ENCODE measurements around the gene ZNF593OS. TPM values are rescaled to one million over a fixed set of nuclear protein-coding genes. Genes with fewer than 3 reads are reported as not detected.

The ZNF593OS gene
- total RNA-seq, 2 donors from 2014 or later, result not detected

- ATAC-seq, result no peak
- peak overlapping the region in 1 of 2 donors; percentile 18 for H3K27ac Mint-ChIP-seq
Measured at GRCh38 chr1:26189751-26190275, 18.2 kb upstream of the ZNF593OS start.

GRCh38 chr1:26189331-26189730 is 17.7 kb upstream of the ZNF593OS start:
- H3K36me3 Mint-ChIP-seq, result no peaks in the 10 kb centered on the region
- DNase-seq (ENCODE audit: low spot score in 2 of 2), result no peak
- no peaks in the 10 kb centered on the region for H3K9me3 Mint-ChIP-seq
- no peak for ATAC-seq
- peak overlapping the region in 1 of 2 donors; percentile 18 for H3K27ac Mint-ChIP-seq

More at GRCh38 chr1:26189751-26190275, 18.2 kb upstream of the ZNF593OS start:
- Mint-ChIP-seq H3K36me3 (no peaks in the 10 kb centered on the region), H3K9me3 (no peaks in the 10 kb centered on the region)
- no peak for DNase-seq (ENCODE audit: low spot score in 2 of 2)

- Mint-ChIP-seq H3K27ac (no peak overlapping the region), H3K9me3 (no peaks in the 10 kb centered on the region), H3K36me3 (no peaks in the 10 kb centered on the region)
- DNase-seq (ENCODE audit: low spot score in 2 of 2), result no peak
- ATAC-seq, result no peak
Measured at GRCh38 chr1:26188477-26188876, 16.8 kb upstream of the ZNF593OS start.

- ATAC-seq (no peak), DNase-seq (ENCODE audit: low spot score in 2 of 2) (no peak)
- H3K36me3 Mint-ChIP-seq, result no peaks in the 10 kb centered on the region
- H3K27ac Mint-ChIP-seq, result no peak overlapping the region
- H3K9me3 Mint-ChIP-seq, result no peaks in the 10 kb centered on the region
Measured at GRCh38 chr1:26187882-26188281, 16.2 kb upstream of the ZNF593OS start.

GRCh38 chr1:26184883-26185282 is 13.3 kb upstream of the ZNF593OS start:
- Mint-ChIP-seq H3K9me3 (no peaks in the 10 kb centered on the region), H3K36me3 (no peaks in the 10 kb centered on the region), H3K27ac (peak overlapping the region in 1 of 2 donors; percentile 44)
- ATAC-seq, result no peak
- no peak for DNase-seq (ENCODE audit: low spot score in 2 of 2)

GRCh38 chr1:26184086-26184485 is 12.5 kb upstream of the ZNF593OS start:
- Mint-ChIP-seq H3K27ac (peak overlapping the region in 1 of 2 donors; percentile 77), H3K36me3 (no peaks in the 10 kb centered on the region), H3K9me3 (no peaks in the 10 kb centered on the region)
- ATAC-seq (no peak), DNase-seq (ENCODE audit: low spot score in 2 of 2) (no peak)

- H3K9me3 Mint-ChIP-seq, result no peaks in the 10 kb centered on the region
- H3K27ac Mint-ChIP-seq, result no peak overlapping the region
- no peak for ATAC-seq
- no peak for DNase-seq (ENCODE audit: low spot score in 2 of 2)
- H3K36me3 Mint-ChIP-seq, result no peaks in the 10 kb centered on the region
Measured at GRCh38 chr1:26182383-26182696, 10.7 kb upstream of the ZNF593OS start.

- no peaks in the 10 kb centered on the region for H3K9me3 Mint-ChIP-seq
- H3K27ac Mint-ChIP-seq, result no peak overlapping the region
- no peaks in the 10 kb centered on the region for H3K36me3 Mint-ChIP-seq
- DNase-seq (ENCODE audit: low spot score in 2 of 2) (no peak), ATAC-seq (peak; percentile 83 to 92)
Measured at GRCh38 chr1:26181586-26182382, 10.2 kb upstream of the ZNF593OS start.

- Mint-ChIP-seq H3K27ac (no peak overlapping the region), H3K36me3 (no peaks in the 10 kb centered on the region), H3K9me3 (no peaks in the 10 kb centered on the region)
- DNase-seq (ENCODE audit: low spot score in 2 of 2) (no peak), ATAC-seq (no peak)
Measured at GRCh38 chr1:26180010-26180506, 8.4 kb upstream of the ZNF593OS start.

GRCh38 chr1:26177182-26177684 is 5.6 kb upstream of the ZNF593OS start, which contains the start of gene CNKSR1:
Gene CNKSR1 (plus strand): TSS chr1:26177491. CDS start chr1:26177548, 57 bp downstream.
- Mint-ChIP-seq H3K27ac (peak within 1 kb of the TSS; percentile 6 to 74), H3K36me3 (no peaks in the 10 kb centered on the region), H3K9me3 (no peaks in the 10 kb centered on the region)
- DNase-seq (ENCODE audit: low spot score in 2 of 2), result no peak
- peak in 1 of 2 donors; percentile 67 for ATAC-seq

- no peak overlapping the region for H3K27ac Mint-ChIP-seq
- H3K36me3 Mint-ChIP-seq, result peaks cover 0 to 6% of the 10 kb centered on the region in 2 donors
- ATAC-seq, result no peak
Measured at GRCh38 chr1:26175346-26175745, 3.7 kb upstream of the ZNF593OS start.

GRCh38 chr1:26170472-26170821 is 1.2 kb downstream of the ZNF593OS start:
- no peaks in the 10 kb centered on the region for H3K9me3 Mint-ChIP-seq
- peaks cover 0 to 6% of the 10 kb centered on the region in 2 donors for H3K36me3 Mint-ChIP-seq
- no peak for DNase-seq (ENCODE audit: low spot score in 2 of 2)
- peak overlapping the region; percentile 81 to 91 for H3K27ac Mint-ChIP-seq
- no peak for ATAC-seq

More at GRCh38 chr1:26175346-26175745, 3.7 kb upstream of the ZNF593OS start:
- no peak for DNase-seq (ENCODE audit: low spot score in 2 of 2)
- H3K9me3 Mint-ChIP-seq, result no peaks in the 10 kb centered on the region

- DNase-seq (ENCODE audit: low spot score in 2 of 2) (peak; percentile 91 to 93), ATAC-seq (peak; percentile 96 to 97)
- H3K9me3 Mint-ChIP-seq, result no peaks in the 10 kb centered on the region
- H3K36me3 Mint-ChIP-seq, result peaks cover 0 to 6% of the 10 kb centered on the region in 2 donors
- H3K27ac Mint-ChIP-seq, result peak within 1 kb of the TSS; percentile 88 to 91
Measured at GRCh38 chr1:26169669-26170471, 1.8 kb downstream of the ZNF593OS start, which contains the start of gene ZNF593. Gene ZNF593 (plus strand): TSS chr1:26169908. CDS start chr1:26169984, 76 bp downstream.

GRCh38 chr1:26169198-26169554 is 2.5 kb downstream of the ZNF593OS start:
- Mint-ChIP-seq H3K27ac (peak overlapping the region; percentile 55 to 91), H3K9me3 (no peaks in the 10 kb centered on the region), H3K36me3 (peaks cover 0 to 6% of the 10 kb centered on the region in 2 donors)
- ATAC-seq, result no peak
- DNase-seq (ENCODE audit: low spot score in 2 of 2), result no peak

GRCh38 chr1:26168410-26169197 is 3.0 kb downstream of the ZNF593OS start, which contains the start of gene C1orf232:
Gene C1orf232 (minus strand): TSS chr1:26168963. CDS start chr1:26168499, 464 bp downstream.
- peaks cover 0 to 6% of the 10 kb centered on the region in 2 donors for H3K36me3 Mint-ChIP-seq
- peak within 1 kb of the TSS; percentile 88 to 91 for H3K27ac Mint-ChIP-seq
- no peak for ATAC-seq
- DNase-seq (ENCODE audit: low spot score in 2 of 2), result no peak
- H3K9me3 Mint-ChIP-seq, result no peaks in the 10 kb centered on the region

GRCh38 chr1:26166719-26167281 is 4.8 kb downstream of the ZNF593OS start:
- DNase-seq (ENCODE audit: low spot score in 2 of 2) (no peak), ATAC-seq (no peak)
- Mint-ChIP-seq H3K27ac (no peak overlapping the region), H3K36me3 (peaks cover 0 to 6% of the 10 kb centered on the region in 2 donors), H3K9me3 (no peaks in the 10 kb centered on the region)

Data from activated naive CD4-positive, alpha-beta T cell treated with anti-CD3 and anti-CD28 coated beads, Interleukin-2, amount 50 U/mL, for 72 hours (primary cell).